HG03045 (cell line): Measurements from ENCODE around the gene FXYD2.

Experiments used
- ATAC-seq: cut with Tn5 transposase; IDR thresholded peaks from one replicate; pipeline ENCODE4 v1.9.1; 2021; ENCODE audit warnings: mild to moderate bottlenecking, moderate library complexity; ENCODE audit not compliant: unreplicated experiment

The FXYD2 gene

GRCh38 chr11:117805045-117805444 is 19.5 kb downstream of the FXYD2 start:
- no peak for ATAC-seq

DNA sequence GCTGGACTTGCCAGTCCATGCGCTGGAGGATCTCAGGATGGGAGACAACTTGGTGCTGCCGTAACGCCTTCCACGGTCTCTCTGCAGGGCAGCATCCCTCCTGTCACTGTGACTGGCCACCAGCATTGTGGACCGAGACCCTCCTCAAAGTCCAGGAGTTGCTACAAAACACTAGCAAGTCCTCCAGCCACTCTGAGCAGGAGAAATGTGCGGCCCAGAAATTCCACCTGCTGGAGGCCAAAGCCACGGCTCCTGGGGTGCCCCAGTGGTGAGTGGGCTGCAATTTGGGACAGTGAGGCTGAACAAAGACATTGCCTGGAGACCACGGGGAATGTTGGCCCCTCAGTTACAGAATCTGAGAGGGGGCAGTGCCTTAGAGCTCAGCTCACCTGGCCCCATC is 20.6 kb downstream of the FXYD2 start:
- no peak for ATAC-seq

DNA sequence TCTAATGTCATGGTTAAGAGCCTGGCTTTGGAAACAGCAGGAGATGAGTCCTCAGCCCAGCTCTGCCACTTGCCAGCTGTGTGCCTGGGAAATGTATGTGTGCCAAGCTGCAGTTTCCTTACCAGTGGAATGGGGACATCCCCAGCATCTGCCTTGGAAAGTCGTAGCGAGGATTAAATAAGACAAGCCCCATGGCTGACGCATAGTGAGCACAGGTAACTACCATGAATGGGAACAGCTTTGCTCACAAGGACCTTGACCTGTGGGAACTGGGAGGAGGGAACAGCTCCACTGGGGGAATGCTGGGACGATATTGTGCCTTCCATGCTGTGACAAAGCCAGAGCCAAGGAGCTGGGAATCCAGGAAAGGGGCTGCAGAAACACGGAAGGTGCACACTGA is 24.9 kb downstream of the FXYD2 start:
- no peak for ATAC-seq

DNA sequence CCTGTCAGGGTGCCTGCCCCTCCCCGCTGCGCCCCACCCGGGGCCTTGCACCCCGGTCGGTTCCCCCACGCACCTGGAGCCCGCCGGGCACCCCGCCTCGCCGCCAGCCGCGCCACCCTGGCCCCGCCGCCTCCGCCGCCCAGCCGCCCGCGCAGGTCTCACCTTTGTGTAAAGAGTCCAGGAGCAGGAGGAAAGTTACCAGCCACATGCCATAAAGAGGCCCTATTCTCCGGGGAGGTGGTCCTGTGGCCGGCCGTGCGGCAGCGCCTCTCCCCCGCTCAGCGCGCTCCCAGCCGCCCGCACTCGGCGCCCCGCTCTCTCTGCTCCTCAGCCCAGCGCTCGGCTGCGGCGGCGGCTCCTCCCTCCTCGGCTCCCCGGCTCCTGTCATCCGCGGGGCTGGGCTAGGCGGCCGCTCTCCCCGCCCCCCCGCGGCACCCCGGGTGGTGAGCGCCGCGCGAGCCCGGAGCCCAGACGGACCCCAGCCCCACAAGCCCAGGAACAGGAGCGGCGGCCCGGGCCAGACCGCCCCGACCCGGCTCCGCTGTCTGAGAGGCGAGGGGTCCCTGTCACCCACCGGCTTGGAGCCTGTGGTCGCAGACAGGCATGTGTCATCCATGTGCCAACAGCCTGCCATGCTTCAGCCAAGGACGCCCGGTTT is 27.5 kb downstream of the FXYD2 start, which contains the start of gene DSCAML1:
Gene DSCAML1, minus strand, starts transcription at position 345 of the 658 bp plus-strand sequence. Its CDS starts 137 bp downstream, at position 208.
- ATAC-seq = no peak

- no peak for ATAC-seq
Measured at GRCh38 chr11:117796456-117796871, 28.1 kb downstream of the FXYD2 start.

DNA sequence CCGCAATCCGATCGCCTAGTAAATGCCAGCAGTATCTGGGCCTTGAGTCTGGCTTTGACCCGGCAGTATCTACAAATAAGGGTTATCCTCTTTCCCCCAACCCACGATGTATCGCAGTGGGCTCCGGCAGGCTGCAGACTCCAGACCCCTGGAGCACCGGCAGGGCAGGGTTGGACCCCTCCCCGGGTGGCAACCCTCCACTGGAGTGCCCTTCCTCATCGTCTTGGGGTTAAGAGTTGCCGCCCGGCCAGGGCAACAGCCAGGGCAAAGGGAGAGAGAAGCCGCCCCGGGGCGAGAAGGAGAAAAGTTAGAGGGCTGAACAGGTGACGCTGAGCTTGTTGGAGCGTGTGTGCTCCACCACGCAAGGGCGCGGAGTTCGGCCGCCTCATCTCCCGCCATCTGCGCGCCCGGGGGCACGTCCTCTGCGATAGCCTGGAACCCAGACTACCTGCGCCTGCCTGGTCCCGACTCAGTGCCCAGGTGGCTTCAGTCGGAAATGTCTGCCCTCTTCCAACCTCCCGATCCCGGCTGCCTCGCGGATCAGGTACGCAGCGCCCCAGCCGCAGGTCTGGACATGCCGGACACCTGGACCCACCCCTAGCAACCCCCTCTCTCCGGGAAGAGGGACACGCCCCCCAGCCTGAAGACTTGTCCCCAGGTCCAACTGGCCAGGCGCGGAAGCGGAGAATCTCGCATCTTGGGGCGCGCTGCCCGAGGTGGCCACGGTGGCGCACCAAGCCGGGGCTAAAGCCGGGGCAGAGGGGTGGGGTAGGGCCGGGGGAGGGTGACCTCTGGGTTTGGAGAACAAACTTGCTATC is 28.7 kb downstream of the FXYD2 start:
- ATAC-seq = no peak

DNA sequence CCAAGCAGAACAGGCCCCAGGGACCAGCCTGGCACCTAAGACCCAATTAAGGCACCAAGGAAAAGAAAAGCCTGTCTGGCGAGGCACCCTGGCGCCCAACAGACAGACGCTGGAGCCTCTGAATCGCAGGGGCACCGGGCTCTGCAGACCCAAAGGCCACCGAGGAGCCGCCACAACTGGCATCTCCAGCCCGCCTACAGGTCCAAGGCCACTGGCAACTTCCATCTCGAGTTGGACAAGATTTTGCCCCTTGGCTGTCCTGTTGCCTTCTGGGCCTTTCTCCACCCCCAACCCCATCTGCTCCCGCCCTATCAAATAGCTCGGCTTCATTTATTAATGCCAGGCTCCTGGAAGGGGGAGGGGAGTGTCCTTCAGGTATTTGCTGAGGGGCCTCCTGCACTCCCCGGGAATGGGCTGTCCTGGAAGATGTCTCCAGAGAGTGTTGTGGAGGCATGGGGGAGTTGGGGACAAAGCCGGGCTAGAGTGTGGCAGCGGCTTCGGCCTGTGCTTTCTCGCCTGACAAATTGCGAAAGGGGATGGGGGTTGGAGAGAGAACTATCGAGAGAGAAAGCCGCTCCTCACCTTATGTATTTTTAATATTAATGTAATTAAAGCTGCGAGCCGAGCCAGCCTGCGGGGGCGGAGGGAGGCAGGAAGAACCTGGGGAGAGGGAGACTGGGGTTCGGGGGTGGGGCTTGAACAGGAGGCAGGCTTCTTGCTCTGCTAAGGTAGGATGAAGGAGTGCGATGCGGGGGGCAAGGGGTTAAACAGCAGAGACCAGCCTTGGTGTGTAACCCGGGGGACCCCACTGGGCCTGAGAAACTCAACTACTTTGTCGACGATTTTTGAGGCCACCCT is 29.5 kb downstream of the FXYD2 start:
- ATAC-seq = no peak

- ATAC-seq = no peak
Measured at GRCh38 chr11:117794135-117794534, 30.4 kb downstream of the FXYD2 start.

GRCh38 chr11:117793583-117793982 is 31.0 kb downstream of the FXYD2 start:
- no peak for ATAC-seq

GRCh38 chr11:117792992-117793391 is 31.6 kb downstream of the FXYD2 start:
- no peak for ATAC-seq

GRCh38 chr11:117792241-117792640 is 32.3 kb downstream of the FXYD2 start:
- no peak for ATAC-seq

GRCh38 chr11:117790279-117790678 is 34.3 kb downstream of the FXYD2 start:
- ATAC-seq = no peak

DNA sequence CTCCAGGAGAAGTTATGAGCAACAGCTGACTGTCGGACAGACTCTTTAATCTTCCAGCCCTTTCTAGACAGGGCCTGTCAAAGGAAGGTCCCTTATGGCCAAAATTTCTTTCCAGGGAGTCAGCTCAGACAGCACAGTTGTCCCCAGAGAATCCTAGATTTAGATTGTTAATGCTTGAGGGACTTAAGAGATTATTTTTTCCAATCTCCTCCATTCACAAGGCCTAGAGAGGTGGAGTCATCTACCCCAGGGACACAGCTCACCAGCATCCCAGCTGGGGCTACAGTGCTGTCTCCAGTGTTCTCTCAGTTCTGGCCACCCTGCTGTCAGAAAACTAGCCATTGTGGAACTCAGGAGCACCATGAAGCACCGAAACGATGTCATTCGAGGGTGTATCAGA is 35.3 kb downstream of the FXYD2 start:
- no peak for ATAC-seq

- ATAC-seq = no peak
Measured at GRCh38 chr11:117786135-117786870, 38.2 kb downstream of the FXYD2 start.

DNA sequence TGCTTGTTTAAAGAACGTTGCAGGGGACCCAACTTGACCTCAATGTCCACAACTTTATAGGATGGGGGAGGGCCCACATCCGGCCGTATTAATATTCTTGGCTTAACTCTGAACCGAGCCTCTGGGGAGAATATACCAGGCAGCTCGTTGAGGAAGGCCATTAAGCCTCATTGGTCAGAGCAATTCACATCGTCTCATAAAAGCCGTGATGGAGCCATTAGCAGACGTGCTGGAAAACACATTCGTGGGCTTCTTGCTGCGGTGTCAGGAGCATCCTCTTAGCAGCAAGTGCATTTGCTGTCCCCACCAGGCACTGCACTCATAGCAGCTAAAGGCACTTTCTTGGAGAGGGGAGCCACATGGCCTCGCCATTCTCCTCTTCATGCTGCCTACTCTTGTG is 42.4 kb downstream of the FXYD2 start:
- ATAC-seq = no peak

DNA sequence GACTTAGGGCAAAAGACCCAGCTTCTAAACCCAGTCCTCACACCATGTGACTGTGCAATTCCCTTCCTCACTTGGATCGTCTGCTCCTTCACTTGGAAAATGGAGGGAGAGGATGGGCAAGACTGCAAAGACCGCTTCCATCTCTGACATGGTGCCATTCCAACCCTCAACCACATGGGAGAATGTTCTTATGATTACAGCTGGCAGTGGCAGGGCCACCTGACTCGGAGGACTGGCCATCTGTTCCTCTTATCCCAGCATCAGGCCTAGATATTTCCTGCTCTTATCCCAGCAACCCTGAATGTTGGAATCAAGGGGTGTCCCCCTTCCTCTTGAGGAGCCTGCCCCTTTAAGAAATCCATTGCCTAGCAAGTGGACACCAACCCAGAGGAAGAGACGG is 42.9 kb downstream of the FXYD2 start:
- ATAC-seq = no peak

GRCh38 chr11:117780456-117780855 is 44.1 kb downstream of the FXYD2 start:
- ATAC-seq = no peak

DNA sequence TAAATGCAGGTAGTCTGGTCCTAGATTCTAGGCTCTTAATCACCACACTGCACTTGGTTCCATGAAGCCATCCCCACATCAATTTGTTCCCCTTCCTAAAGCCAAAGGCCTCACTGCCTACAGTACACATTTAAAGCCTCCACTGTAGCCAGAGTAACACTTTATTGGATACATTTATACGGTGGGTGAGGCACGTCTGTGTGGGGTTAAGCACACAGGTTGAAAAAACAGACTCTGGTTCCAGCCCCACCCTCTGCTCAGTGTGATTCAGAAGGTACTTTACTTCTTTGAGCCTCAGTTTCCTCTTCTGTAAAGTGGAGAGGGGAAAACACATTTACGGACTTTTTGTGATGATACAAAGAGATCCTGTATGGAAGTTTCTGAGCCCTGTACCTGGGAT is 50.0 kb downstream of the FXYD2 start:
- no peak for ATAC-seq

GRCh38 chr11:117772360-117772759 is 52.2 kb downstream of the FXYD2 start:
- ATAC-seq = no peak

DNA sequence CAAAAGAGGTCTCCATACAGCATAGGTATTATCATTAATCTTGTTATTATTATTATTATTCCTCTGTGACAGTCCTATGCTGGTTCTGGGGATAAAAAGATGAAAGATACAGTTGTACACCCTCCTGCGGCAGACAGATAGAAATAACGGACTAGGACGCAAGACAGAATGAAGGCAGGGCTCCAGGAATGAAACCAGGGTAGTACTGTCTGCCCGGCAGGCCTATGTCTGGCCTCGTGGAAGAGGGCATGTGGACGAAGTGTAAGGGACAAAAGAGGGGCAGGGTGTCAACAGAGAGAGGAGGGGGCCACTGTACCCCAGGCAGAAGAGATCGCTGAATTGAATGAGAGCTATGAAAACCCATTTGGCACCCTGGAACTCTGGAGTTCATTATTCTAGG is 52.7 kb downstream of the FXYD2 start:
- no peak for ATAC-seq

DNA sequence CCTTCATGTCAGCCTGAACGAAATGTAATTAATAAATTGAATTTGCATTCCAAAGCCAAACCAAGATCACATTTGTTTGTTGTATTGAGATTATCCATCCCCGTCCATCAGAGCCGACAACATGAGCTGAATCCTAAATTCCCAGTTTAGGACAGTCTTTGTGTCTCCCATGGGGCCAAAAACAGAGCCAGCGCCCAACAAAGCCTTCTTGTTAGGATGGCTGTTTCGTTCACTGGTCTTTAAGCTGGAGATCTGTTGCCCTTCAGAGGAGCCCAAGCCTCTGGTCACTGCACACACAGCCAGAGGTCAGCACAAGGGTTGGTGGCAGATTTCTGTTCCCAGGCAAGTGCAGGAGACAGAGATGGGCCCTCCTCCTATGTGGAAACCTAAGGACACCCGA is 53.3 kb downstream of the FXYD2 start:
- no peak for ATAC-seq
